NCI-H128 (cell line): ENCODE measurements around the gene GOLGA3.
"Not testable (repeated sequence)": the region's sequence is repeated elsewhere in the genome, so short reads cannot be mapped to it uniquely, and the experiment has no call there.

Experiments
- DNase-seq: peaks from one replicate; lab custom pipeline; 2025; ENCODE audit not compliant: unreplicated experiment; lab: John Stamatoyannopoulos, UW

The GOLGA3 gene

DNA sequence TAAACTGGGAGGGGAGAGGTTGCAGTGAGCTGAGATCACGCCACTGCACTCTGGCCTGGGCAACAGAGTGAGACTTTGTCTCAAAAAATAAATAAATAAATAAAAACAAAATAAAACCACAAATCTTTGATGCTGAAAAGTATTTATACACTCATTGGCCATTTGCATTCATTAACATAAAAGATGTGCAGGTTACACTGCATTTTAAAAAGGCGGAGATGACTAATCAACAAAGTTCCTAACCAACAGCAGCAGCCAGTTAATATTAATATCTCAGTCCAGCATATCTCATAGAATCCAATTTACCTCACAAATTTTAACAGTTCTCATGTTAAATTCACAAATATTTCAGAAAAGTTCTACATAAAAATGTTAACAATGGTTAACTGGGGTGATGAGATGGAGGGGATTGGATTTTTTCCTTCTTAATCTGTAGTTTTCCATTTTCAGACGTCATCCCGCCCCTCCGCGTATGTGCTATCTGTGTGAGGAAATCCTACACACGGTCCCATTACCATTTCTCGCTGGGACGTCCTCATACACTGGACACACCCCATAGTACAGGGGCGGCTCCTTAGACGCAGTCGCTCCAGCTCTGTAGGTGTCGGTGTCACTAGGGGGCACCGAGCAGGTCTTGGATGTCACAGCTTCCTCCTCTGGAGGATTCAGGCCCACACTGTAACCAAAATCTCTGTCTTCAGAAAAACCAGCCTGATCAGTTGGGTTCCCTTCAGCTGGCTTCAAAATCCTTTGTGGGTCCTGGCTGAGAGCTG lies 74.3 kb downstream of the GOLGA3 start:
- DNase-seq, result no peak

GRCh38 chr12:132753670-132754069 lies 75.0 kb downstream of the GOLGA3 start:
- not testable (repeated sequence) for DNase-seq

- DNase-seq, result no peak
These were observed 80.3 kb downstream of the GOLGA3 start for GRCh38 chr12:132748319-132748718.

GRCh38 chr12:132747896-132748295 lies 80.8 kb downstream of the GOLGA3 start:
- DNase-seq, result no peak

- DNase-seq, result no peak
These were observed 81.3 kb downstream of the GOLGA3 start for GRCh38 chr12:132747395-132747794.

GRCh38 chr12:132746613-132747012 lies 82.1 kb downstream of the GOLGA3 start:
- no peak for DNase-seq

DNA sequence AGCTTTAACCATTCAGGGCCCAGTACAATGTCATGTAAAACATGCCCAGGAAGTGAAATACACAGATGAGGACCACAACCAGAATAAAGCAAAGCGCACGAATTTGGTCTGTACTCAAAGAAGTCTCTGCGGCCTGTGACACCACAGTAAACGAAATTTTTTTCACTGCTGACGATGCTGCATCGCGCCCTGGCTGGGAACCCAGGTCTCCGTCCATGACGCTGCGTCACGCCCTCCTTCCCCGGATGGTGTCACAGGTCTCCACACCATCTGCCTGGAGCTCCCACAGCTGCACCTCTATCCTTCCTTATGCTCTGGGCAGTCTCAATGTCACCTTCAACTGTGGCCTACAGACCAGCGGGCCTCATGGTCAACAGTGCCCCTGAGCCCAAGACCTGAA lies 84.8 kb downstream of the GOLGA3 start:
- no peak for DNase-seq

- DNase-seq, result no peak
These were observed 87.0 kb downstream of the GOLGA3 start for GRCh38 chr12:132741620-132742019.

DNA sequence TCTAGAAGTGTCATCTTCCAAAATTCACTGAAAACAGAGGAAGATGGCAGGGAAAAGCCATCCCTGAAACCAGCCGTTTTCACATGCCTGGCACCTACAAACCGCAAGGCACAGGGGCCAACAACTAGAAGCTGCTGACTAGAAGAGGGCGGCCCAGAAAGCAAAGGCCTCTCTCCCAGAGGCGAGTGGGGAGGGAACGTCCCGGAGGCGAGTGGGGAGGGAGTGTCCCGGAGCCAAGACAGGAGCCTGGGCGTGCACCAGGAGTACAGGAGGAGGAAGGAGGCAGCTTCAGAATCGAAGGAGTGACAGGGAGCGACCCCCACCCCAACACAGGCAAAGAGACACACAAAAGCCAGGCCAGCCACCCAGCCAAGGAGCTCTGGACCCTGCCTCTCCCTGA lies 88.0 kb downstream of the GOLGA3 start:
- no peak for DNase-seq

- no peak for DNase-seq
These were observed 88.4 kb downstream of the GOLGA3 start for GRCh38 chr12:132740313-132740646.

- no peak for DNase-seq
These were observed 88.9 kb downstream of the GOLGA3 start for GRCh38 chr12:132739600-132740312.

- no peak for DNase-seq
These were observed 91.8 kb downstream of the GOLGA3 start for GRCh38 chr12:132736913-132737312.

GRCh38 chr12:132736378-132736777 lies 92.3 kb downstream of the GOLGA3 start:
- DNase-seq, result no peak

- DNase-seq, result no peak
These were observed 93.2 kb downstream of the GOLGA3 start for GRCh38 chr12:132735496-132735895.

- no peak for DNase-seq
These were observed 94.5 kb downstream of the GOLGA3 start for GRCh38 chr12:132734206-132734605.

- DNase-seq, result no peak
These were observed 97.1 kb downstream of the GOLGA3 start for GRCh38 chr12:132731574-132731973.

- no peak for DNase-seq
These were observed 98.3 kb downstream of the GOLGA3 start for GRCh38 chr12:132730353-132730752.

- no peak for DNase-seq
These were observed 98.9 kb downstream of the GOLGA3 start for GRCh38 chr12:132729541-132730320.

DNA sequence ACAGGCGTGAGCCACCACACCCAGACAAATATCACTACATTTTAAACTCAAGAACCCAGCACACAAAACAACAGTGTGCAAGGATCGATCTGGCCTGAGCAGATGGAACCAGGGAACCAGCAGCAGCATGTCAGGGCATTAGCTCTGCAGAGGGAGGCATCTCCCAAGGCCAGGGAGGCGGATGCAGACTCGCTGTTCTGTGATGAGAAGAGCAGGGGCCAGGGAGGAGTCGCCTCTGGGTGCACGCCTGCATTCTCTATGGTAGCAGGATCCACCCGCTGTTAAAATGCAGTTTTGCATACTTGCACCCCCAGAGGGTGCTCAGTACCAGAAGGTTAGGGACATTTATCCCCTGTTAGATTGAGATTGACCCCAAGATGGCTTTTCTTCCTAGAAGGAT lies 100.2 kb downstream of the GOLGA3 start:
- DNase-seq, result no peak

DNA sequence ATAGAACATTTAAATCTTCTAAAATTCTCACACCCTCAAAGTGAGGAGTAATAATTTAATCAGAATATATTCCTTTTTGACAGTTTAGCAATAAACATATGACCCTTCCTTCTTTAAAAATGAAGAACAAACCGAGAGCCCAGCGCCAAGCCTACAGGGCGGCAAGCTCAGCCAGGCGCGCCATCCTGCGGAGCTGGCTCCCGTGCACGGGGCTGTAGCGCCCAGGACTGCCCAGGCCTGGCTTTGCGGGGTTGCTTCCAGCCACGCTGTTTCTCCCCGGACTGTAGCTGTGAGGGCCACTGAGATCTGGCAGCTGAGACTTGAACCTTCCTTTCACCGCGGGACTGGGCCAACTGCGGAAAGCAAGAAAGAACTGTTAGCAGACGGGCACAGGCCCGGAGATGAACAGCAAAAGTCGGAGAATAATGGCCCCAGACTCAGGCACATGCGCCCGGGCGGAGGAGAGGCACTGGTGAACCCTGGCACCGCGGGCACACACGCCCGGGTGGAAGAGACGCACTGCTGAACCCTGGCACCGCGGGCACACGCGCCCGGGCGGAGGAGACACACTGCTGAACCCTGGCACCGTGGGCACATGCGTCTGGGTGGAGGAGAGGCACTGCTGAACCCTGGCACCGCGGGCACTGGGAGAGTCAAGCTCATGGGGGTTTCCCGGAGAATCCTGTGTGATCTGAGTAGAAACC lies 101.4 kb downstream of the GOLGA3 start:
- no peak for DNase-seq

- no peak for DNase-seq
These were observed 102.3 kb downstream of the GOLGA3 start for GRCh38 chr12:132726386-132726785.
